Gastrocnemius medialis (tissue), 4 donors: ENCODE data around the gene OLR1. TPM values are rescaled to one million over a fixed set of nuclear protein-coding genes. Genes with fewer than 3 reads are reported as not detected.

Experiments
- ATAC-seq, 2 donors: fragments of 150-250 bp; one replicate each; pipeline ENCODE4 v1.9.1; 2016
- DNase-seq, 2 donors: peaks; one replicate each; pipeline ENCODE4 v3.0.0-alpha.2; 2019
- H3K27ac ChIP-seq, 4 donors: fragments of 200-600 bp; sonication (generic); 1 replicate in 1 of 4; 2 replicates in 3 of 4; pipeline ENCODE4 v1.5.1; 2016 to 2018; ENCODE audit warnings: mild to moderate bottlenecking in 2 of 4, moderate library complexity in 1 of 4
- H3K27me3 ChIP-seq, 3 donors: fragments of 200-600 bp; sonication (generic) in 2 of 3; 1 replicate in 1 of 3; 2 replicates in 2 of 3; pipeline versions ENCODE4 v1.5.1 to v1.6.0; 2016 to 2019; ENCODE audit warnings: mild to moderate bottlenecking in 1 of 3, moderate library complexity in 1 of 3
- H3K36me3 ChIP-seq, 2 donors: fragments of 200-600 bp; sonication (generic) in 1 of 2; one replicate each; pipeline ENCODE4 v1.5.1; 2017 to 2018
- H3K4me1 ChIP-seq, 2 donors: fragments of 200-600 bp; sonication (generic) in 1 of 2; one replicate each; pipeline ENCODE4 v1.5.1; 2016 to 2017; ENCODE audit warnings: mild to moderate bottlenecking in 2 of 2
- H3K4me3 ChIP-seq, 4 donors: fragments of 200-600 bp; sonication (generic) in 3 of 4; 1 replicate in 1 of 4; 2 replicates in 3 of 4; pipeline ENCODE4 v1.5.1; 2016 to 2019; ENCODE audit warnings: mild to moderate bottlenecking in 2 of 4
- H3K9me3 ChIP-seq, 3 donors: fragments of 200-600 bp; sonication (generic) in 2 of 3; 1 replicate in 1 of 3; 2 replicates in 2 of 3; pipeline ENCODE4 v1.5.1; 2016 to 2019
- CTCF ChIP-seq, 5 experiments: fragments of 450-650 bp in 3 of 5; fragments of 200-600 bp in 2 of 5; sonication (generic) in 2 of 5; IDR thresholded peaks in 4 of 5; conservative IDR thresholded peaks in 1 of 5; 1 replicate in 4 of 5; 2 replicates in 1 of 5; pipeline ENCODE4 v1.5.1; 2016 to 2019; ENCODE audit warnings: antibody characterized with exemption in 5 of 5, mild to moderate bottlenecking in 3 of 5, moderate library complexity in 3 of 5
- POLR2A ChIP-seq, 2 donors: fragments of 450-650 bp; IDR thresholded peaks; one replicate each; pipeline ENCODE4 v1.6.1; 2017; ENCODE audit warnings: antibody characterized with exemption in 2 of 2, mild to moderate bottlenecking in 2 of 2, moderate library complexity in 2 of 2
- in situ Hi-C, 4 donors: fragments of 200-750 bp; cut with MboI; loops; one replicate each; pipeline versions ENCODE4 v1.15.0 to v1.8.0; 2017; ENCODE audit warnings: low sequenced_read_pairs in 4 of 4
- intact Hi-C: fragments of 100-400 bp; cut with DNase I; formaldehyde crosslinking; loops from one replicate; pipeline ENCODE4 v1.15.1; 2023; ENCODE audit warnings: low total_unique reads
- total RNA-seq, 4 donors: library from RNA; depleted of rRNA; stranded (reverse); fragments of >200 nt; gene quantifications; one replicate each; pipeline versions ENCODE4 v1.1.0 to v1.2.3, GENCODE V29; 2016

The OLR1 gene
- total RNA-seq, 4 donors from 2014 or later: 0.42 TPM; not detected in 3

GRCh38 chr12:10113920-10114319, 58.0 kb downstream of the OLR1 start:
- Histone ChIP-seq H3K9me3 (no peaks in the 10 kb centered on the region), H3K4me3 (no peak overlapping the region), H3K27me3 (no peaks in the 10 kb centered on the region), H3K4me1 (no peaks in the 10 kb centered on the region), H3K27ac (no peak overlapping the region), H3K36me3 (no peaks in the 10 kb centered on the region)
- ATAC-seq (no peak), DNase-seq (no peak)
- intact Hi-C loops (no loop called here), in situ Hi-C loops (no loop called here)
- TF ChIP-seq POLR2A (IDR thresholded peaks at IDR 0.05) (no peak), CTCF (IDR thresholded peaks at IDR 0.05 in 4 of 5, conservative IDR thresholded peaks at IDR 0.05 in 1 of 5) (no peak)

GRCh38 chr12:10113075-10113474, 58.9 kb downstream of the OLR1 start:
- no peak overlapping the region for H3K27ac ChIP-seq
- H3K36me3 ChIP-seq: no peaks in the 10 kb centered on the region
- intact Hi-C loops: no loop called here
- H3K4me3 ChIP-seq: no peak overlapping the region
- in situ Hi-C loops: no loop called here
- ATAC-seq (no peak), DNase-seq (no peak)
- H3K9me3 ChIP-seq: no peaks in the 10 kb centered on the region
- no peaks in the 10 kb centered on the region for H3K4me1 ChIP-seq
- TF ChIP-seq POLR2A (IDR thresholded peaks at IDR 0.05) (no peak), CTCF (IDR thresholded peaks at IDR 0.05 in 4 of 5, conservative IDR thresholded peaks at IDR 0.05 in 1 of 5) (no peak)
- H3K27me3 ChIP-seq: no peaks in the 10 kb centered on the region

- Histone ChIP-seq H3K36me3 (no peaks in the 10 kb centered on the region), H3K27ac (no peak overlapping the region), H3K9me3 (no peaks in the 10 kb centered on the region), H3K4me1 (no peaks in the 10 kb centered on the region), H3K4me3 (no peak overlapping the region), H3K27me3 (no peaks in the 10 kb centered on the region)
- no peak for DNase-seq
- intact Hi-C loops (no loop called here), in situ Hi-C loops (no loop called here)
- no peak for TF ChIP-seq POLR2A (IDR thresholded peaks at IDR 0.05)
- TF ChIP-seq CTCF (IDR thresholded peaks at IDR 0.05 in 4 of 5, conservative IDR thresholded peaks at IDR 0.05 in 1 of 5): no peak
- ATAC-seq: no peak
Observed at GRCh38 chr12:10111451-10111850, 60.5 kb downstream of the OLR1 start.

GRCh38 chr12:10110256-10110844, 61.6 kb downstream of the OLR1 start:
- intact Hi-C loops (no loop called here), in situ Hi-C loops (no loop called here)
- H3K27me3 ChIP-seq: no peaks in the 10 kb centered on the region
- ATAC-seq (no peak), DNase-seq (no peak)
- no peak for TF ChIP-seq CTCF (IDR thresholded peaks at IDR 0.05 in 4 of 5, conservative IDR thresholded peaks at IDR 0.05 in 1 of 5)
- no peak for TF ChIP-seq POLR2A (IDR thresholded peaks at IDR 0.05)
- H3K36me3 ChIP-seq: no peaks in the 10 kb centered on the region
- H3K4me3 ChIP-seq: no peak overlapping the region
- no peaks in the 10 kb centered on the region for H3K4me1 ChIP-seq
- no peak overlapping the region for H3K27ac ChIP-seq
- H3K9me3 ChIP-seq: no peaks in the 10 kb centered on the region

Other genes with a start within 250 kb of the OLR1 start
- gene CLEC2A, start 239.8 kb downstream of the OLR1 start, total RNA-seq: not detected
- under 1 TPM in 2 of 4 donors, not detected in 2; 0.49 to 0.98 TPM for gene CLEC12A, start 200.7 kb downstream of the OLR1 start, total RNA-seq
- gene CLEC1B, start 173.0 kb downstream of the OLR1 start, total RNA-seq: under 1 TPM in 1 of 4 donors, not detected in 3; 0.53 TPM
- gene CLEC12B, start 161.5 kb downstream of the OLR1 start, total RNA-seq: not detected
- not detected for gene CLEC9A, start 141.4 kb downstream of the OLR1 start, total RNA-seq
- 1 to 10 TPM in 3 of 4 donors, under 1 TPM in 1; 1.00 to 3.6 (median 1.6) TPM for gene CLEC1A, start 73.1 kb downstream of the OLR1 start, total RNA-seq
- gene CLEC7A, start 41.9 kb downstream of the OLR1 start, total RNA-seq: 10 to 100 TPM in 1 of 4 donors, 1 to 10 TPM in 3; 1.1 to 40.7 (median 3.6) TPM
- not detected for gene TMEM52B, start 6.9 kb upstream of the OLR1 start, total RNA-seq
- 100 to 1,000 TPM; 144 to 605 (median 175) TPM for gene GABARAPL1, start 40.7 kb upstream of the OLR1 start, total RNA-seq
- under 1 TPM; 0.10 to 0.23 (median 0.21) TPM for gene KLRD1, start 135.7 kb upstream of the OLR1 start, total RNA-seq
- gene KLRK1, start 217.9 kb upstream of the OLR1 start, total RNA-seq: under 1 TPM in 1 of 4 donors, not detected in 3; 0.20 TPM
- not detected for gene KLRC4, start 237.6 kb upstream of the OLR1 start, total RNA-seq
- not detected for gene KLRC3, start 248.5 kb upstream of the OLR1 start, total RNA-seq